ENCODE data around the gene PLEKHA5.

- no peak for TF ChIP-seq CTCF (IDR thresholded peaks at IDR 0.05)
- TF ChIP-seq POLR2A (IDR thresholded peaks at IDR 0.05) = no peak
- no peak for TF ChIP-seq EP300 (IDR thresholded peaks at IDR 0.05)
Measured at GRCh38 chr12:19402743-19403431, 273.4 kb downstream of the PLEKHA5 start.
